Forelimb muscle (tissue), 1 donor: ENCODE data around the gene CDK4. TPM values are rescaled to one million over a fixed set of nuclear protein-coding genes. Genes with fewer than 3 reads are reported as not detected.

Experiments used
- DNase-seq: peaks from one replicate; pipeline ENCODE4 v3.0.0-alpha.2; 2013; ENCODE audit warnings: low read depth
- polyA plus RNA-seq: library from polyadenylated mRNA; unstranded; fragments of 120-200 nt; gene quantifications from one replicate; pipeline ENCODE4 v1.2.1, GENCODE V29; 2013; ENCODE audit not compliant: insufficient read length

The CDK4 gene
- polyA plus RNA-seq, 1 donor: 134 TPM

DNA sequence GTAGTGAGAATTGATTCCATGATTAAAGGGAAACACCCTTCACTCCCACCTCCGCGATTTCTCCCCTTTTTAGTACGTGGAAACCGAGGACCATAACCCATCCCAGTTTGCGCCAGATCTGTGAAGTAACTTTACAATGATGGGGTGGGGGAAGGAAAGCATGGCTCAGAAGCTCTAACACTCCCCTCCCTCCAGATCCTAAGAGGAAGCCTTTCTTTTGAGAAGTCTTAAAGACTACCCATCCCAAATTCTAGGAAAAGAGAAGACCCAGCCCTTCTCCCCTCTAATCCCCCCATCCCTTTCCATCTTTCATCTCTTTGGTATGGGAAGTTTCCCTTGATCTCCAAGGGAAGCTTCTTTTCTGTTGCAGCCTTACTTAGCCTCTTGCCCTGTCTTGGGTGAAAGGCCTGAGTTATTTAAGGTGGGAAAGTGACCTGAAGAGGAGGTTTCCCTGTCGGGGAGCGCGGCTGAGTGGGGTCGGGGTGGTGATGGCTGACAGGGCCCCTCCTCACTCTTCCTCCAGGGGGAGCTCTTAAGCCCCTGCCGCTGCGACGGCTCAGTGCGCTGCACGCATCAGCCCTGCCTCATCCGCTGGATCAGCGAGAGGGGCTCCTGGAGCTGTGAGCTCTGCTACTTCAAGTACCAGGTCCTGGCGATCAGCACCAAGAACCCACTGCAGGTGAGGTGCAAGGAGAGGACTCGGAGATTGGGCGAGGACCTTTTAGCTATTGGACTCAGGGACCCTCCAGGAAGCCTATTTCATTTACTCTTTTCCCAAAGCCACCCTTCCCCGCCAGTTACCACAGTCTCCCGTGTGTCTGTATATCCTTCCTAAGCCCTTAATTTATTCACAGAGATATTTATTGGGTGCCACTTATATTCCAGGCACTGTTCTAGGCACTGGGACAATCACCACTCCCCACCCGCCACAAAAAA is 4.6 kb upstream of the CDK4 start:
- DNase-seq: no peak

DNA sequence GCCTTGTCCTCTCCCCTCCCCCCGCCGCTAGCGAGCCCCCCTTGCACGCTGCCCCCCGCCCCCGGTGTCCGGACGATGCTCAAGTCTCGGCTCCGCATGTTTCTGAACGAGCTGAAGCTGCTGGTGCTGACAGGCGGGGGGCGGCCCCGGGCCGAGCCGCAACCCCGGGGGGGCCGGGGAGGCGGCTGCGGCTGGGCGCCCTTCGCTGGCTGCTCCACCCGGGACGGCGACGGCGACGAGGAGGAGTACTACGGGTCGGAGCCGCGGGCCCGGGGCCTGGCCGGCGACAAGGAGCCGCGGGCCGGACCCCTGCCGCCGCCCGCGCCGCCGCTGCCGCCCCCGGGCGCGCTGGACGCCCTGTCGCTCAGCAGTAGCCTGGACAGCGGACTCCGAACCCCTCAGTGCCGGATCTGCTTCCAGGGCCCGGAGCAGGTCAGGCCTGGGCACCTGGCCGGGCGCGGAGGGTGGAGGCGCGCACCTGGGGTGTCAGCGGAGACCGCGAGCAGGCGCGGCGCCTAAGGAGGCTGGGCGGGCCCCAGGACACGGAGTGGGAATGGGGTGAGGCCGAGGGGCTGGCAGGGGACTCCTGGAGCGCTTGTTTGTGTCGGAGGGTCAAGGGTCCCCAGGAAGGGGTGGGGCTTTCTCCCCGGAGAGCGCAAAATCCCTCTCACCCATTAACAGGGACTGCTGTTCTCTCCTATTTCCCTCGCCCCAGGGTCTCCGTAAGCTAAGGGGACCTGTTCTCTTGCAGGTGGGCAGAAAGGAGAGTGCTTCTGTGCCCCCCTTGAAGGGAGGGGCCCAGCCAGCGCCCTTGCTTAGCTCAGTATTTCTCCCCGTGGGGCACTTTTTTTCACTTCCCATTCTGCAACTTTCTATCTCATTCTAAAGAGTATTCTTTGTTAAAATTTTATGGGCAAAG is 3.6 kb upstream of the CDK4 start:
- no peak for DNase-seq

DNA sequence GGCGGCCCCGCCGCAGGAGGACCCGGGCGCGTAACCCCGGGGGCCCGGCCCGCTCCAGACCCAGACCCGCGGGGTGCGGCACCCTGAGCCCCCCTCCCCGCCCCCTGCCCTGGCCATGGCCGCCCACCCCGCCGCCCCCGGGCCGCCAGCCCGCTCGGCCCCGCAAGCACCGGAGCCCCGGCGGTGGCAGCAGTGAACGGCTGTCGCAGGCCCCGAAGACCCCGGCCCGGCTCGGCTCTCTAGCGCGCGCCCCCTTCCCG is 3.0 kb upstream of the CDK4 start:
- no peak for DNase-seq

DNA sequence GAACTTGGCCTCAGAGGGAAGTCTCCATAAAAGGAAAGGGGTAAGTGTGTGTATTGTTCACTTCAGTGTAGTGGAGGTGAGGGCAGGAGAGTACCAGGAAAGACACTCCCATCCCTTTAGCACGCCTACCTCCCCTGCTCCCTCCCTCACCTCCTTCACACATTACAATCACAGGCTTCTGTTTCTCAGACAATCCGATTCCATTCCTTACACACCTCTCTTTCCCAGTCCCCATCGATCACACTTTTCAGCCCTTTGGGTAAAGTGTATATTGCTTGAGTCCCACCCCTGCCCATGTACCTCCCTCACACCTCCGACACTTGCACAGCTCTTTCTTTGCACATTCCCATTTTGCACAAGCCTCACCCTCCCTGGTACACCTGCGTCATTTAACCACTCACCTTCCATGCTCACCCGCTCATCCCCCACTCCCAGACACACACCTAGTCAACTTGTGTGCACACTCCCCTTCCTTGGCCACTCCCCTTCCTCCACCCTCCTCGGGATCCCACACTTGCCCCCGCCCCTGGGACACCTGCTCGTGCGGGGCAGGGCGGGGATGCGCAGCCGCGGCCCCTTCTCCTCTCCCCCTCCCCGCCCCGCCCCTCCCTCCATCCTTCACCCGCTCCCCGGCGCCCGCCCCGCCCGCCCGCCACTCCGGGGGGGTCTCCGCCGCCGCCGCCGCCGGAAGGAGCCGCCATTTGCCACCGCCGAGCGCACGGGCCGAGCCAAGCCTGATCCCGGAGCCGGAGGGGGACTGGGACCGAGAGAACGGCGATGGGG is 2.5 kb upstream of the CDK4 start, which contains the start of gene MARCHF9:
MARCHF9 (plus strand) TSS at position 693 of the 783 bp plus-strand sequence. CDS start 426 bp downstream, outside the sequence.
- no peak for DNase-seq

DNA sequence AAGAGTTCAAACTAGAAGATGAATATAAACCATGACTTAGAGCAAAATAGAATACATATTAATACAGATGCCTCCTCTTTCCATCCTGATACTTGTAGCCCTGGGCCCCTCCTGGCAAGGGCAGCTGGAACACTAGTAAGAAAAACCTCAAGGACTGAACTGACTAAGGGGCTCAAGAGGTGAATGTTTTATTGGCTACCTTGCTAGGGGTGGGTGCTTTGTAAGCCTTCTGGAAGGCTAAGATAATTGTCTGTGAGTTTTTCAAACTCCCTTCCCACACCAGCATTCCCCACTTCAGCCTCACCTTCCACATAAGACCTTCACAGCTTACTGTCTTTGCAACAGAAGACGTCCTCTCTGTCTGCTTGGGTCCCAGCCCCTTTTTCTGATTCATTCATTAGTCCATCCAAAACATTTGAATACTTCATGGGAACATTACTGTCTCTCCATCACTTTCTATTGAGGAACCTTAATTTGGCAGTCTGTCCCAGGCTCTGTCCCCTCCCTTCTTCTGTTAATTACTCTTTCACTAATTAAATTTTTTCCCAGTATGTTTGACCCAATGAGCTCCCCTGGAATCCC is 1.7 kb upstream of the CDK4 start:
- no peak for DNase-seq

DNA sequence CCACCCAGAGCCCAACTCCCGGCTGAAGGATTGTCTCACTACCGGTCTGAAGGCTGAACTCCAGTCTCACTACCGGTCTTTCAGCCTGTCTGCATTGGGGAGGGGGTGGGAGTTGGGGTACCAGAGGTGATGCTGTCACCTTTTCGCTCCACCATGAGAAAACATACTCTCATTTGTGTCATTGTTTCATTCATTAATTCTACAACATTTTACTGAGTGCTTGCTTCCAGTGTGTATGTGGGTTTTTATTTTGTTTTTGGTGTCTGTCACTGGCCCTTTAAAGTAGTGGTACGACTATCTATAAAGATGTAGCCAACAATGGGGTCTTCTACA is 524 bp upstream of the CDK4 start:
- no peak for DNase-seq

DNA sequence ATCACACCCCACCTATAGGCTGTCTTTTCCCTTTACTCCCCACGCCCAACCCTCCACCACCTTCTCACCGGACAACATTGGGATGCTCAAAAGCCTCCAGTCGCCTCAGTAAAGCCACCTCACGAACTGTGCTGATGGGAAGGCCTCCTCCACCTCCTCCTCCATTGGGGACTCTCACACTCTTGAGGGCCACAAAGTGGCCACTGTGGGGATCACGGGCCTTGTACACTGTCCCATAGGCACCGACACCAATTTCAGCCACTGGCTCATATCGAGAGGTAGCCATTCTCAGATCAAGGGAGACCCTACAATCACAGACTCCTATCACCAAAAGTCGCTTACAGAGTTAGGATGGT is 700 bp downstream of the CDK4 start:
- no peak for DNase-seq

DNA sequence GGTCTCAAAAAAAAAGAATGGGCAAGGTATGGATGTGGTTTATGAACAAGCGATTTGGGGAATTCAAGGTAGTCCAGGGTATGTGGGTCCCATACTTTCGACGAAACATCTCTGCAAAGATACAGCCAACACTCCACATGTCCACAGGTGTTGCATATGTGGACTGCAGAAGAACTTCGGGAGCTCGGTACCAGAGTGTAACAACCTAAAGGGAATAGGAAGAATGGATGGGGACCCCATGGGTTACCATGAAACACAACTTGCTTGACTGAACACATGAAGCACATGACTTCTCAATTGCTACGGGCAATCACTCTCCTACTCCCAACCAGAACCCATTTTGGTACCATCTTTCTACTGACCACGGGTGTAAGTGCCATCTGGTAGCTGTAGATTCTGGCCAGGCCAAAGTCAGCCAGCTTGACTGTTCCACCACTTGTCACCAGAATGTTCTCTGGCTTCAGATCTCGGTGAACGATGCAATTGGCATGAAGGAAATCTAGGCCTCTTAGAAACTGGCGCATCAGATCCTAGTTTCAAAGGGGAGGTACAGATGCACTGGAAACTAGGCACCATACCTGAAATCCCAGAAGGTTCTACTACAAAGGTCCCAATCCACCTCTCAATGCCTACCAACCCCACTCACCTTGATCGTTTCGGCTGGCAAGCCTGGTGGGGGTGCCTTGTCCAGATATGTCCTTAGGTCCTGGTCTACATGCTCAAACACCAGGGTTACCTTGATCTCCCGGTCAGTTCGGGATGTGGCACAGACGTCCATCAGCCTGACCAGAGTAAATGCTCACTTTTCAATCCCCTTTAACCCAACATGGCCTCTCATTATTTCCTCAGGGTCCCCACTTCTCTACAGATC is 1.3 kb downstream of the CDK4 start:
- DNase-seq: no peak

DNA sequence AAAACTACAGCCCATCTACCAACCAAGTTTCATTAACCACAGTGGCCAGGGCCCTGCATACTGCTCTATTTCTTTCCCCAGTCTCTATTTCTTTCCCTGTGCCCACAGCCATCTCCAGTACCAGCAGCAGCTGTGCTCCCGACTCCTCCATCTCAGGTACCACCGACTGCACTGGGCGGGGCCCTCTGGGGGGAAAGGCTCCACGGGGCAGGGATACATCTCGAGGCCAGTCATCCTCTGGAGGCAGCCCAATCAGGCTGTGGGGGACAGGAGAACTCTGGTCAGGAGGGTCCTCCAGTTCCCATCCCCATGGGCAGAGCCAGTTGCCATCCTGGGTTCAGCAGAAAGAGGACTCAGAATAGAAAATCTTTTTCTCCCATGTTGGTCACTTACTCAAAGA is 3.0 kb downstream of the CDK4 start:
- no peak for DNase-seq

DNA sequence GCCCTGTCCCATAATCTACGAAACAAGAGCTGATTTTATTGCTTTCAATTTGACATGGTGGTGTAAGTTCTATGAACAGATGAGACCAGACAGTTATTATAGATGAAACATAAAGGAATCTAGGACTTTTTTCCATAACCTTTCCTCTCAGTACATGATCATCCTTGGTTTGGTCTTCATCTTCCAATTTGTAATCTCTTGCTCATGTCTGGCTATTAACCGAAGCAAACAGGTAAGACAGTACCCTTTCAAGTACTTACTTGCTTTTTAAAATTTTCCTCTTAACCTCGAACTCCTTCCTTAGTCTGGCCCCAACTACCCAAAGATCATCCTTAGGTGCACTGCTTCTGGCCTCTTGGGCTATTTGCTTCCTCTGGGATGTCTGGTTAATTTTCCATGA is 6.1 kb downstream of the CDK4 start:
- DNase-seq: no peak

DNA sequence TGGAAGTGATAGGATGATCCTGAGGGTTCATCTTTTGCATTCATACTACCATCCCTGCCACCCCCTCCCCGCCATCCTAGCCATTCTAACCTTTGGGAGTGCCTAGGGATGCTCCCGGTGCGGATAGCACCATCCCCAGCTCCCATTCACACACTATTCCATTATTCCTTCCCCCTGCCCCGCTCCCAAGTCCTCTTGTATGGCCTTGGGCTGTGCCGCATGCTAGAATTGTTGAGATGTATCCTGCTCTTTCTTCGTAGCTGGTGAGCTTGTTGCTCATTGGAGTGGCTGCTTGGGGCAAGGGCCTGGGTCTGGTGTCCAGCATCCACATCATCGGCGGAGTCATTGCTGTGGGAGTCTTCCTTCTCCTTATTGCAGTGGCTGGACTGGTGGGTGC is 6.6 kb downstream of the CDK4 start:
- DNase-seq: no peak

DNA sequence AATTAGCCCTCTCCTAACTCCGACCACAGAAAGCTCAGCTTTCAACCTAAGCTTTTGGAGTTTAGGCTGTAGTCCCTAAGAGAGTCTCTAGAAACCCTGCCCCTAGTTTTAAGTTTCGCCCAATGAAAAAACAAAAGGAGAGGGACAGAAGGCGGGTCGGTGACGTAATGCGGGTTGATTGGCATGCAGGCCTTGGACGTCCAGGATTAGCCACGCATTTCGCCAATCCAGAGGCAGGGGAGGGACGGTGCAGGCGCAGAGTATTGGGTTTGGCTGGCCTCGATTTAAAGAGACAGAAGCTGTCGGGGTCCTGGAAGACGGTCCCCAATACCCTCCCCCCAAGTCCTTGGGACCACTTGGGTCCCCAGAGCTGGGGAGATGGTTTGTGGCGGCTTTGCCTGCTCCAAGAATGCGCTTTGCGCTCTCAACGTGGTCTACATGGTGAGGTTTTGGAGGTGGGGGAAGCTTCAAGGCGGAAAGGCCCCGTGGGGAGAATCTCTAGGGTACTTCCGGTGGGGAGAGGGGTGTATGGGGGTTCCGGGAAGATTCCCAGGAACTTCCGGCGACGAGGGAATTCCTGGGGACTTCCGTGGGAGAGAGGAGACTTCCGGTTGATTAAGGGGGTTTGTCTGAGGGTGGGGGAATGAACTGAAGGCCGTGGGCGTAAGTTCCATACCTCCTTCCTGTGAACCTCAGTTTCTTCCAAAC is 7.2 kb downstream of the CDK4 start, which contains the start of gene TSPAN31:
TSPAN31 (plus strand) TSS at position 263 of the 708 bp plus-strand sequence; CDS start at position 379, 116 bp downstream.
- peak; percentile 99 for DNase-seq

DNA sequence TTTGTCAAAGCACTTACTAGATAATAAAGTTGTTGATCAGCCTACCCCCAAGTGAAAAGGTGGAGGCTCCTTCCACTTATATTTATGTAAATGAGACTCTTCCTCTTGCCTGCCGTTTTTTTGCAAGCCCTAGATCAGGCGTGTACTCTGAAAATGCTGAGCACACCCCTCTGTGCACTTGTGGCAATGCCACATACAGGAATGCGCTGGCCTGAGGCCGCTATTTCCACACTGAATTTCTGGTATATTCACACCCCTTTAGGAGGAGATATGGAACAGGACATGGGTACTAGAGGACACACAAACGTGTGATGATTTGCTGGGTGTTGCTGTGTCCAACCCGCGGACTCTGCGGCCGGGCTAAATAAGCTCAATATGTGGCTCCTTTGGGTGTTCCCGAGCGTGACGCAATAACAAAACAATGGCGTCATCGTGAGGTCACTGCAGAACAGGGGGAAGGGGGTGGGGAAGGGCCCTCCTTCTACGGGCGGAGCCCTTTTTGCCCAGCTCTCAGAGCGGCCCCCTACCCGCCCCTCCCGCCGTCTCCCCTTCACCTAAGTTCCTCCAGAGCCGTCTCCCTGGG is 7.8 kb downstream of the CDK4 start:
- DNase-seq: no peak

DNA sequence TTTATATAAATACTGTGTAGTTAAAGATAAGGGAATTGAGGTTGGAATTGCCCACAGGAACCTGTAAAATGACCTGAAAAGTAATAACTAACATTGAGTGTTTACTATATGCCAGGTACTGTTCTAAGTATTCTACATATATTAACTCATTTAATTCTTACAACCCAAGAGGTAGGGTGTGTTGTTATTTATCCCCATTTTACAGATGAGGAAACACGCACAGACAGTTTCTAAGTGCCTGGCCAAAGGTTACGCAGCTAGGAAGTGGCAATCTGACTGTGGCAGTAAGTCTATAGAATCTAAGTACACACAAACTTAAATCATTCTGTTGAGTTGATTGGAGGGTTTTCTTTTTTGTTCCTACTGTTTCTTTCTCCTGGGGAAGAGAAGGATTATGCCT is 8.3 kb downstream of the CDK4 start:
- DNase-seq: no peak

DNA sequence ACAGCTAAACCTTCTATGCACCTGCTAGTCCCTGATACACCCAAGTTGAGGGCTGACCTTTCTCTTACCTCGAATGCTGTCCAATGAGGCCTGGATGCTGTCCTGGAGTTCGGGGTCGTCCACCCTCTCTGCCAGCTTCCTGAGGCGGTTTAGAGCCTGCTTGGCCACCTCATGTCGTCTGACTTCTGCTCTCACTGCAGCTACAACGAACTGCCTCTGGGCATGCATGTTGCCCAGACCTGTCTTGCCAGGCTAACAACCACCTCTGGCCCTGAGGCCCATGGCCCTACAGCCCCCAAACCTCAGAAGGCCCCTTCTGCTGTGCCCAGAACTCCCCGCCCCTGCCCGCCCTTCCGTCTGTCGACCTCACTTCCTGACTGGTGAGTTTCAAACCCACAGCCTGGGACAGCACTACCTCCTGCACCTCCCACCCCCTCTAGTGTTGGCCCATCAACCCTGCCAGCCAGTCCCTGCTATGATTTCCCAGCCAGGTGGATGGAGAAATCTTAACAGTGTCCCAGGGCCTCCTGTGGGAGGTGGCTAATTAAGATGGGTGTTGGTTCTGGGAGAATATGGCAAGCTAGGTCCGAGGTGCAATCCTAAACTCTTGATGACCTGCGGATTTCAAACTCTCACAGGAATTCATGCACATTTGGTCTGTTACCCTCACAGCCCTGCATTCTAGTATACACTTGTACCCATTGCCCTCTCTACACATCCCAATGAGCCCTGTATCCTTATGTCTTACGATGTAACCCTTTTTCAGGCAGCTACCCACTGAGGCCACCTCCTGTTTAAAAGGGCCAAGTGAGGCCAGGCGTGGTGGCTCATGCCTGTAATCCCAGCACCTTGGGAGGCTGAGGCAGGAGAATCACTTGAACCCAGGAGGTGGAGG is 10.0 kb downstream of the CDK4 start:
- DNase-seq: no peak

DNA sequence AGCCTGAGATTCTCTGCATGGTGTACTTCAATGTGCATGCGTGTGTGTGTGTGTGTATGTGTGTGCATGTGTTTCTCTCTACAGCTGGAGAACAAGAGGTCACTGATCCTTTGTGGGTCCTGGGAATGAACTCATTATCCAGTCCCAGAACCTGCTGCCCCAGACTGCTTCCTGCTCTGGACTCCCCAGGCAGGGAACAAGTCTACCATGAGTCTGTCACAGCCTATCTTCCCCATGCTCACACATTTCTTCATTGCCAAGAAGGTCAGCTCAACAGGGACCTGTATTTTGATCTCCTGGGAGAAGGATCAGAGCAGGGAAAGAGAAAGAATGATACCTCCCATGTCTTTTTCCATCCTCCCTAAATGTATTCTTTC is 10.7 kb downstream of the CDK4 start:
- DNase-seq: no peak

DNA sequence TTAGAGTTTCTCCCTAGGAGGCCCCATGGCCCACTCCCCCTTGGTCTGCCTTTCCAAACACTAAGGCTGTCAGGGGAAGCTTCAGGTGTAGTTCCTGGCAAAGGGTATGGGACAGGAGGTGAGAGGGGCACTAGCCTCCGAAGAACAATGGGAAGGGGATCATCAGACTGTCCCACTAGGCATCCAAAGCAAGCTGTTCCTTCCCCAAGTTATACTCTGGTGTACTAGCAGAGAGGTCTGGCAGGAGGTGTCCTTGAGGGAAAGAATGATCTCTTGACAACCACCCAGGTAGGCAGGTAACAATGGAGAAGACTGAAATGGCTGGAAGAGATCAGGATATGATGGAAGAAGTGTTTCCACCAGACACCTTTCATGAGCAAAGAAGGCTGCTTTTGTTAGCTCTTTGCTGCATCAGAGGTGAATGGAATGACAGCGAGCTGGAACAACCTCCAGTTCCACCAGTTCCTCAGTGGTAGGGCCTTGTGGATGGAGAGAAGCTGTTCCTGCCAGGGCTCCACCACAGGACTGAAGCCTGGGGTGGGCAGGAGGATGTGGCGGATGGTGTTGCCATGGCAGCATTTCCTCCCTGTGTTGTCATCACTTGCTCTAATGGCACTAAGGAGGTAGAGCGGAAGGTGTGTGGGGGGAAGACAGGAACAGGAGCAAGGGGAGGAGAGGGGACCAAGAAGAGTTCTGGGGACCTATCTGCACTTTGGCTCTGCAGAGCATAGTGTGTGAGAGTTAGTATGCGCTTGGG is 11.3 kb downstream of the CDK4 start:
- DNase-seq: no peak
